ENCODE data around the gene HMGCLL1. TPM values are rescaled to one million over a fixed set of nuclear protein-coding genes. Genes with fewer than 3 reads are reported as not detected.

The HMGCLL1 gene
- polyA plus RNA-seq, 1 of the 3 experiments (the other 2 are of a cell fraction): not detected

DNA sequence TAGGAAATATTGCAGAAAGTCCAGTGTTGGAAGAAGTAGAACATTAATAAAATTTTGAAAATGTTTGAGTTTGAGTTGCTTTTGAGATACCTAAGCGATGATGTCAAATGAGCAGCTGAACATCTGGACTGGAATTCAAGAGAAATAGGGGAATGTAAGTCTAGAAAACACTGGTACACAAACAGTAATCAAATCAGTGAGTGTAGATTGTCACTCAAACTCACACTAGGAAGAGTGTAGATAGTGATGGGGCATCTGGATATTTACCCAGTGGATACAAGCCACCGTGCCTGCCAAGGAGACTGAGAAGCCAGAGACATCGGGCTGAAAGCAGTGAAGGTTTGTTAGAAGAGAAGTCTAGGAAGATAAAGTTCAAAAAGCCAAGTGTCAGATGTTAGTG lies 2.2 kb downstream of the HMGCLL1 start:
- H3K36me3 ChIP-seq (replicated peaks in 1 of 2; ENCODE audit: control insufficient read depth in 1 of 2, insufficient read depth in 2 of 2, low read length in 1 of 2): peaks cover 0 to 5% of the 10 kb centered on the region in 2 experiments
- H4K20me1 ChIP-seq (ENCODE audit: insufficient read depth): no peaks in the 10 kb centered on the region
- DNase-seq: no peak
- ChIA-PET POLR2A (no interaction called here), CTCF (interaction anchor here (0.6 kb wide), 1 partner anchor 81 kb away, joined by 3 read pairs; no protein-coding TSS in a partner anchor)
- peaks cover 15% of the 10 kb centered on the region for H3K9me3 ChIP-seq
- no peaks in the 10 kb centered on the region; a peak in 1 of 4 replicates for H3K4me1 ChIP-seq (ENCODE audit: control insufficient read depth in 1 of 2, insufficient read depth in 2 of 2, low read depth in 1 of 2, low read length in 1 of 2)
- no peak overlapping the region for H3K4me3 ChIP-seq (ENCODE audit: low read depth in 2 of 2, low read length in 1 of 2)
- H3K79me2 ChIP-seq (ENCODE audit: insufficient read depth): no peaks in the 10 kb centered on the region; the same call in 1 of the 2 replicates
- TF ChIP-seq EZH2phosphoT487 (IDR thresholded peaks at IDR 0.05; ENCODE audit: borderline replicate concordance, low read depth): no peak
- TF ChIP-seq, protein P1, sequence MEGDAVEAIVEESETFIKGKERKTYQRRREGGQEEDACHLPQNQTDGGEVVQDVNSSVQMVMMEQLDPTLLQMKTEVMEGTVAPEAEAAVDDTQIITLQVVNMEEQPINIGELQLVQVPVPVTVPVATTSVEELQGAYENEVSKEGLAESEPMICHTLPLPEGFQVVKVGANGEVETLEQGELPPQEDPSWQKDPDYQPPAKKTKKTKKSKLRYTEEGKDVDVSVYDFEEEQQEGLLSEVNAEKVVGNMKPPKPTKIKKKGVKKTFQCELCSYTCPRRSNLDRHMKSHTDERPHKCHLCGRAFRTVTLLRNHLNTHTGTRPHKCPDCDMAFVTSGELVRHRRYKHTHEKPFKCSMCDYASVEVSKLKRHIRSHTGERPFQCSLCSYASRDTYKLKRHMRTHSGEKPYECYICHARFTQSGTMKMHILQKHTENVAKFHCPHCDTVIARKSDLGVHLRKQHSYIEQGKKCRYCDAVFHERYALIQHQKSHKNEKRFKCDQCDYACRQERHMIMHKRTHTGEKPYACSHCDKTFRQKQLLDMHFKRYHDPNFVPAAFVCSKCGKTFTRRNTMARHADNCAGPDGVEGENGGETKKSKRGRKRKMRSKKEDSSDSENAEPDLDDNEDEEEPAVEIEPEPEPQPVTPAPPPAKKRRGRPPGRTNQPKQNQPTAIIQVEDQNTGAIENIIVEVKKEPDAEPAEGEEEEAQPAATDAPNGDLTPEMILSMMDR (IDR thresholded peaks at IDR 0.05): no peak
- no peak for TF ChIP-seq RCOR1 (IDR thresholded peaks at IDR 0.05; ENCODE audit: low read length)
- no peak for TF ChIP-seq FOSL2 (IDR thresholded peaks at IDR 0.05; ENCODE audit: borderline replicate concordance, low read depth)
- TF ChIP-seq, protein P2, sequence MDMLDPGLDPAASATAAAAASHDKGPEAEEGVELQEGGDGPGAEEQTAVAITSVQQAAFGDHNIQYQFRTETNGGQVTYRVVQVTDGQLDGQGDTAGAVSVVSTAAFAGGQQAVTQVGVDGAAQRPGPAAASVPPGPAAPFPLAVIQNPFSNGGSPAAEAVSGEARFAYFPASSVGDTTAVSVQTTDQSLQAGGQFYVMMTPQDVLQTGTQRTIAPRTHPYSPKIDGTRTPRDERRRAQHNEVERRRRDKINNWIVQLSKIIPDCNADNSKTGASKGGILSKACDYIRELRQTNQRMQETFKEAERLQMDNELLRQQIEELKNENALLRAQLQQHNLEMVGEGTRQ (IDR thresholded peaks at IDR 0.05; ENCODE audit: borderline replicate concordance, low read depth, low read length): no peak
- TF ChIP-seq FOXM1 (IDR thresholded peaks at IDR 0.05; ENCODE audit: low read depth): no peak
- WGBS (ENCODE audit: low lambda C conversion rate): 43% methylated on average over 3 of the region's 3 CpGs
- H3K27ac ChIP-seq (ENCODE audit: low read depth in 2 of 2, low read length in 1 of 2): no peak overlapping the region
- no peaks in the 10 kb centered on the region for H3F3A ChIP-seq (replicated peaks; ENCODE audit: insufficient read depth)
- H3K27me3 ChIP-seq (ENCODE audit: insufficient read depth): no peaks in the 10 kb centered on the region
- H2AFZ ChIP-seq (ENCODE audit: low read depth): no peak overlapping the region
- no peak overlapping the region for H3K9ac ChIP-seq
- H3K9me2 ChIP-seq: no peaks in the 10 kb centered on the region
- H3K4me2 ChIP-seq: no peak overlapping the region

DNA sequence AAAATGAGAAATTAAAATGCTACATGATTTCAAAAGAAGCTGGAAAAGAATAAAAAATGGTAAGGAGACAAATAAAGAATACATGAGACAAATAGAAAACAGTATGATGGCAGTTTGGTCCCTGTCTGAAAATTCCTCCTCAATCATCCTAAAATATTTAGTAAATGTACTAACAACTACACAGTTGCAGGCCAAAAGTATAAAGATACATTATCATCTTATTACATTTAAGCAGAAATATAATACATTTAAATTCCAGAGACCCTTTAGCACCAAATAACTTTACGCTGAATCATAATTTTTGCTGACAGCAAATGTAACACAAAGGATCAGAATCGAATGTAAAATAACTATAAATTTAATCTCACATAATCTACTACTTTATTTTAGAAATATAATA lies 4.4 kb downstream of the HMGCLL1 start:
- CTCF ChIA-PET: no interaction called here
- TF ChIP-seq RFX5 (IDR thresholded peaks at IDR 0.05; ENCODE audit: low read length) (no peak), SIN3A (IDR thresholded peaks at IDR 0.05; ENCODE audit: borderline replicate concordance, low read depth, low read length) (no peak), MXI1 (IDR thresholded peaks at IDR 0.05; ENCODE audit: low read depth, low read length) (no peak), RAD21 (IDR thresholded peaks at IDR 0.05; ENCODE audit: low read length) (no peak), FOSL2 (IDR thresholded peaks at IDR 0.05; ENCODE audit: borderline replicate concordance, low read depth) (no peak), SMC3 (IDR thresholded peaks at IDR 0.05; ENCODE audit: low read depth, low read length) (no peak), EZH2phosphoT487 (IDR thresholded peaks at IDR 0.05; ENCODE audit: borderline replicate concordance, low read depth) (no peak), TEAD4 (IDR thresholded peaks at IDR 0.05; ENCODE audit: borderline replicate concordance, insufficient read depth) (no peak), NRF1 (IDR thresholded peaks at IDR 0.05; ENCODE audit: low read depth, low read length) (no peak), JUND (IDR thresholded peaks at IDR 0.05) (no peak), EP300 (IDR thresholded peaks at IDR 0.05; ENCODE audit: borderline replicate concordance in 1 of 2, low read depth in 1 of 2, low read length in 1 of 2) (no peak), RCOR1 (IDR thresholded peaks at IDR 0.05; ENCODE audit: low read length) (no peak)
- TF ChIP-seq, protein P3, sequence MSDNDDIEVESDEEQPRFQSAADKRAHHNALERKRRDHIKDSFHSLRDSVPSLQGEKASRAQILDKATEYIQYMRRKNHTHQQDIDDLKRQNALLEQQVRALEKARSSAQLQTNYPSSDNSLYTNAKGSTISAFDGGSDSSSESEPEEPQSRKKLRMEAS (IDR thresholded peaks at IDR 0.05; ENCODE audit: low read depth): no peak
- TF ChIP-seq, protein P1 (IDR thresholded peaks at IDR 0.05): no peak
- TF ChIP-seq, protein P2 (IDR thresholded peaks at IDR 0.05; ENCODE audit: borderline replicate concordance, low read depth, low read length): no peak
- TF ChIP-seq, protein P4, sequence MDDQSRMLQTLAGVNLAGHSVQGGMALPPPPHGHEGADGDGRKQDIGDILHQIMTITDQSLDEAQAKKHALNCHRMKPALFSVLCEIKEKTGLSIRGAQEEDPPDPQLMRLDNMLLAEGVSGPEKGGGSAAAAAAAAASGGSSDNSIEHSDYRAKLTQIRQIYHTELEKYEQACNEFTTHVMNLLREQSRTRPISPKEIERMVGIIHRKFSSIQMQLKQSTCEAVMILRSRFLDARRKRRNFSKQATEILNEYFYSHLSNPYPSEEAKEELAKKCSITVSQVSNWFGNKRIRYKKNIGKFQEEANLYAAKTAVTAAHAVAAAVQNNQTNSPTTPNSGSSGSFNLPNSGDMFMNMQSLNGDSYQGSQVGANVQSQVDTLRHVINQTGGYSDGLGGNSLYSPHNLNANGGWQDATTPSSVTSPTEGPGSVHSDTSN (IDR thresholded peaks at IDR 0.05): no peak

More for the DNA sequence above, 4.4 kb downstream of the HMGCLL1 start:
- WGBS (ENCODE audit: low lambda C conversion rate): 56% methylated on average over 2 of the region's 2 CpGs
- Histone ChIP-seq H3K27ac (ENCODE audit: low read depth in 2 of 2, low read length in 1 of 2) (no peak overlapping the region), H3K9me3 (peaks cover 15% of the 10 kb centered on the region), H2AFZ (ENCODE audit: low read depth) (no peak overlapping the region), H3K9me2 (no peaks in the 10 kb centered on the region), H3K36me3 (replicated peaks in 1 of 2; ENCODE audit: control insufficient read depth in 1 of 2, insufficient read depth in 2 of 2, low read length in 1 of 2) (peaks cover 0 to 5% of the 10 kb centered on the region in 2 experiments), H3F3A (replicated peaks; ENCODE audit: insufficient read depth) (no peaks in the 10 kb centered on the region), H3K9ac (no peak overlapping the region), H4K20me1 (ENCODE audit: insufficient read depth) (no peaks in the 10 kb centered on the region), H3K4me1 (ENCODE audit: control insufficient read depth in 1 of 2, insufficient read depth in 2 of 2, low read depth in 1 of 2, low read length in 1 of 2) (no peaks in the 10 kb centered on the region; a peak in 1 of 4 replicates), H3K4me2 (no peak overlapping the region), H3K27me3 (ENCODE audit: insufficient read depth) (no peaks in the 10 kb centered on the region), H3K4me3 (ENCODE audit: low read depth in 2 of 2, low read length in 1 of 2) (no peak overlapping the region), H3K79me2 (ENCODE audit: insufficient read depth) (no peaks in the 10 kb centered on the region; the same call in 1 of the 2 replicates)
- no peak for DNase-seq
- POLR2A ChIA-PET: no interaction called here

Data from SK-N-SH (cell line).